Type B pancreatic cell (in vitro differentiated cells): ENCODE measurements around the gene RPA3. TPM values are rescaled to one million over a fixed set of nuclear protein-coding genes. Genes with fewer than 3 reads are reported as not detected.

ENCODE experiments used
- DNase-seq: peaks from one replicate; pipeline ENCODE4 v3.0.0; 2021; ENCODE audit warnings: mixed read lengths; ENCODE audit not compliant: unreplicated experiment; ENCODE audit errors: extremely low spot score
- H3K27ac Mint-ChIP-seq: 2 replicates; pipeline ENCODE4 v1.8.0; 2021; ENCODE audit warnings: mild to moderate bottlenecking, mixed read lengths
- H3K27me3 Mint-ChIP-seq: 2 replicates; pipeline ENCODE4 v1.8.0; 2021; ENCODE audit warnings: mixed read lengths
- H3K36me3 Mint-ChIP-seq: 2 replicates; pipeline ENCODE4 v1.8.0; 2021; ENCODE audit warnings: mixed read lengths
- H3K4me1 Mint-ChIP-seq: one replicate; pipeline ENCODE4 v1.8.0; 2021; ENCODE audit warnings: mixed read lengths; ENCODE audit not compliant: unreplicated experiment
- H3K4me3 Mint-ChIP-seq: 2 replicates; pipeline ENCODE4 v1.8.0; 2021; ENCODE audit warnings: mild to moderate bottlenecking, mixed read lengths
- H3K9me3 Mint-ChIP-seq: 2 replicates; pipeline ENCODE4 v1.8.0; 2021; ENCODE audit warnings: mixed read lengths
- CTCF ChIP-seq: fragments of 200-600 bp; sonication (generic); conservative IDR thresholded peaks from 2 replicates; pipeline ENCODE4 v1.5.0; 2021; ENCODE audit warnings: antibody characterized with exemption, mild to moderate bottlenecking
- total RNA-seq: library from RNA; stranded (reverse); gene quantifications from 2 replicates; pipeline ENCODE4 v1.2.1, GENCODE V29; 2021; ENCODE audit warnings: low replicate concordance

RPA3 gene
- total RNA-seq, 1 donor from 2014 or later, result 42.3 TPM

DNA sequence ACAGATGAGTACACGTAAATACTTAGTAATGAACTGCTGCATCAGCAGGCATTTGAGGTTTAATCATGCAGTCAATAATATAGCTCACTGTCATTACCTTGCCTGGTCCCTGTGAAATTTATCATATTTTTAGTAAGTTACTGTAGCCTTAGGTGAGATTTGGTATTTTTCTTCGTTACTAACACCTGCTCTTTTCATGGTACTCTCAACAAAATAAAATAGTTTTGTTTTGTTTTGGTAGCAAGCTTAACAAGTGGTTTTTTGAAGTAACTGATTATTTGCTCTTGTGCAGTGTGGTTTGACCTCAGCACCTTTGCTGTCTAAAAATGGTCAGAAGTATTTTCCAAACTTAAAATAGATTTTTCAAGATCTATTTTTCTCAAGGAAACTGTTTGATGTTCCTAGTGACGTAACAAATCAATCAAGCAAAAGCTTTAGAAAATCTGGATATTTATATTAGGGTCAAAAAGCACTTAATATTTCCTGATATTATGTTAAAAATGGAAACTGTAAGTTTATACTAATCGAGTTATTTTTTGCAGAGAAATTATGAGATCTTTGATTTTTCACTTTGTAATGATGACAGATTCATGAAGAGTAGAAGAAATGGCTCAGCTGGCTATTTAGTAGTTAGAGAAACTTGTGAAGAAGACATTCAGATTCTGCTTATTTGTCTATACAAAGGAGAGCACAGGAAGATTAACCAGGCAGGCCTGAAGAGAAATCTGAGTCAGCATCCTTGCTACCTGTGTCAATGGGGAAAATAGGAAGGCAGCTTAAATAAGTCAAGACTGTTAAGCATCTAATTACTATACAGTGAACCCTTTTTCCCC is 21.0 kb upstream of the RPA3 start:
- H3K9me3 Mint-ChIP-seq, result peaks cover 8% of the 10 kb centered on the region
- peaks cover 19% of the 10 kb centered on the region for H3K4me1 Mint-ChIP-seq
- H3K27me3 Mint-ChIP-seq, result no peaks in the 10 kb centered on the region
- DNase-seq, result no peak
- no peak overlapping the region for H3K4me3 Mint-ChIP-seq
- no peaks in the 10 kb centered on the region for H3K36me3 Mint-ChIP-seq
- H3K27ac Mint-ChIP-seq, result no peak overlapping the region
- no peak for TF ChIP-seq CTCF

GRCh38 chr7:7738622-7739021 is 20.2 kb upstream of the RPA3 start:
- Mint-ChIP-seq H3K27ac (no peak overlapping the region), H3K4me1 (peaks cover 19% of the 10 kb centered on the region), H3K4me3 (no peak overlapping the region), H3K27me3 (no peaks in the 10 kb centered on the region), H3K36me3 (no peaks in the 10 kb centered on the region), H3K9me3 (peaks cover 8% of the 10 kb centered on the region)
- DNase-seq, result no peak
- no peak for TF ChIP-seq CTCF

DNA sequence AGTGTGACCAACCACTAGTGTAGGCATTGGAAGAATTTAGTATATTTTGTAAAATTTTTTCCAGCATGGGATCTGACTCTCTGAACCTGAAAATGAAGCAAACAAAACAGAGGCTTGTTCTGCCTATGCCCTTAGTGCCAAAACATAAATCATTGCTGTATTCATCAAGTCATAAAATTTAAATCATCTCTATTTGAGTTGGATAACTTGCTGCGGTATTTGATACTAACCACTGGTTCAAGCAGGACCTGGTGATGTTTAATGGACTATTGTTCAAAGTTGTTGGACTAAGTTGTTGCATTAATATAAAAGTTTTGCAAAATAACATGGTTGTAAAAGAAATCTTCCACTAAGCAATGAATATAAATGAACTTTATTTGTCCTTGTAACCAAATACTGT is 19.8 kb upstream of the RPA3 start:
- DNase-seq, result no peak
- Mint-ChIP-seq H3K9me3 (peaks cover 8% of the 10 kb centered on the region), H3K4me3 (no peak overlapping the region), H3K27me3 (no peaks in the 10 kb centered on the region), H3K4me1 (peaks cover 19% of the 10 kb centered on the region), H3K36me3 (no peaks in the 10 kb centered on the region), H3K27ac (no peak overlapping the region)
- TF ChIP-seq CTCF, result no peak

DNA sequence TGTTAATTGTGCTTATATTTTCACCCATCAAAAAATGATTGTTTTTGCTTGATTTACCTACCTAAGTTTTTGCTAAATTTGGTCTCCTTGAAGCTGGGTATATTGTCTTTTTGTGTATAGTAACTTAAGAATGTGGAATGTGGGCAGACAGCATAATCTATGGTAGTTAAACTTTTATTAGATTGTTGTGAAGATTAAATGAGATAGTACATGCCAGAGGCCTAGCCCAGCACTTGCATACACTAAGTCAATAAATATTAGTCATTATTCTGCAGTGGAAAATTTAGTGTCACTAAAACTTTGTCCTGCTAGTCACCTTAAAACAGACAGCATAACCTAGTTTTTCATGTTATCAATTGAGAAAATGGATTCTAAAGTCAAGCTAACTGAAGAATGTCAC is 19.3 kb upstream of the RPA3 start:
- Mint-ChIP-seq H3K27ac (no peak overlapping the region), H3K4me3 (no peak overlapping the region), H3K4me1 (peaks cover 19% of the 10 kb centered on the region), H3K27me3 (no peaks in the 10 kb centered on the region), H3K36me3 (no peaks in the 10 kb centered on the region), H3K9me3 (peaks cover 8% of the 10 kb centered on the region)
- no peak for TF ChIP-seq CTCF
- no peak for DNase-seq

GRCh38 chr7:7736671-7737070 is 18.3 kb upstream of the RPA3 start:
- Mint-ChIP-seq H3K27me3 (no peaks in the 10 kb centered on the region), H3K9me3 (peaks cover 4% of the 10 kb centered on the region), H3K27ac (no peak overlapping the region)

More at GRCh38 chr7:7736671-7737070, 18.3 kb upstream of the RPA3 start:
- no peak for TF ChIP-seq CTCF
- Mint-ChIP-seq H3K36me3 (no peaks in the 10 kb centered on the region), H3K4me3 (no peak overlapping the region), H3K4me1 (peaks cover 19% of the 10 kb centered on the region)
- DNase-seq, result no peak
